AG10803 (cell line): ENCODE results near the gene GATA3.

Source experiments
- DNase-seq: peaks from one replicate; pipeline ENCODE4 v3.0.0; 2010; ENCODE audit warnings: low read depth
- H3K4me3 ChIP-seq: 2 replicates; pipeline ENCODE4 v1.5.1; 2011; ENCODE audit warnings: mild to moderate bottlenecking, low read length, control low read depth
- CTCF ChIP-seq: conservative IDR thresholded peaks from 2 replicates; pipeline ENCODE4 v1.5.1; 2011; ENCODE audit warnings: mild to moderate bottlenecking, low read length, control low read depth, inconsistent platforms

Gene GATA3

GRCh38 chr10:8104005-8104404, 49.5 kb downstream of the GATA3 start:
- TF ChIP-seq CTCF: no peak
- H3K4me3 ChIP-seq: no peak overlapping the region
- no peak for DNase-seq

- no peak overlapping the region for H3K4me3 ChIP-seq
- TF ChIP-seq CTCF: no peak
- no peak for DNase-seq
Measured at GRCh38 chr10:8104721-8105120, 50.2 kb downstream of the GATA3 start.

- no peak for TF ChIP-seq CTCF
- DNase-seq: no peak
- no peak overlapping the region for H3K4me3 ChIP-seq
Measured at GRCh38 chr10:8105932-8106331, 51.4 kb downstream of the GATA3 start.

- no peak for TF ChIP-seq CTCF
- no peak for DNase-seq
- no peak overlapping the region for H3K4me3 ChIP-seq
Measured at GRCh38 chr10:8112230-8112905, 57.9 kb downstream of the GATA3 start.

GRCh38 chr10:8112942-8113442, 58.5 kb downstream of the GATA3 start:
- TF ChIP-seq CTCF: no peak
- no peak overlapping the region for H3K4me3 ChIP-seq
- DNase-seq: no peak

- no peak for TF ChIP-seq CTCF
- DNase-seq: no peak
- no peak overlapping the region for H3K4me3 ChIP-seq
Measured at GRCh38 chr10:8113616-8114015, 59.1 kb downstream of the GATA3 start.

- no peak for DNase-seq
- TF ChIP-seq CTCF: no peak
Measured at GRCh38 chr10:8114741-8115617, 60.5 kb downstream of the GATA3 start.

More at GRCh38 chr10:8114741-8115617, 60.5 kb downstream of the GATA3 start:
- no peak overlapping the region for H3K4me3 ChIP-seq
